ENCODE data around the gene TRMT2A.

Gene TRMT2A

DNA sequence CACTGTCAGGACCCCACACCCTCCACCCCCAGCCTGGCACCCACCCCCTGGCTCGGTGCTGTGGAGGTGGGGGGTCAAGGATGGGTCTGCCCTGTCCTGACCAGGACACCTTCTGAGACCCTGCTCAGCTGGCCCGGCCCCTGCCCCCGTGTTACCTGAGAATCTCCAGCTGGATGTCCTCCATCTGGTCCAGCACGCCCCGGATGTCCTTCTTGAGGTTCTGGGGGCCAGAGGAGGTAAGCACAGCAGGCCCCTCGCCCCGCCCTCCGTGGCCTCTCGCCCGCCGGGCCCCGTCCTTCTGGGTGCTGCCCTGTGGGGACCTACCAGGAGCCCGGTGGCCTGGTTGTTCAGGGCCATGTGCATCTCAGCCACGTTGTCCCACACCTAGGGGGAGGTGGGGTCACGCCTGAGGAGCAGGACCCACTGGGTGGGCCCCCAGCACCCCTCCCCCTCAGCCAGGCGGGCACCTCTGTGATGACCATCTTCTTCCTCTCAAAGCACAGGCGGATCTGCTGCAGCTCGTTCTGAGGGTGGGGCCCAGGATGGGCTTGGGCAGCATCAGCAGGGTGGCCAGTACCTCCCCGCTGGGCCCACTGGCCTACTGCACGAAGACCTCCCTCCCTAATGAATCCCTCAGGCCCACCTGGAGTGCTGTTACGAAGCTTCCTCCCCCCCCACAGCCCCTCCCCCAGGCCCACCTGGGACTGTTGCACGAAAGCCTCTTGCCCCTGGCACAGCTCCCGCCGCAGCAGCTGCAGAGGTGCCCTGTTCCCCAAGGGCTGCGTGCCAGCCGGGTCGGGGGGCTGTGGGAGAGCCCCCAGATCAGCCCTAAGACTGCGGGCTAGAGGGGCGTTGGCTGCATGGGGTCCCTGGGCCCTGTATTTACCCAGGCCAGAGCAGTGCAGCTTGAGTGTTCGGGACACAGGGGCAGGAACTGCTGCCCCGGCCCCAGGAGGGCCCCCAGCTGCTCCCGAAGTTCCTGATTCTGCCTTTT is 32.5 kb upstream of the TRMT2A start:
- no peak overlapping the region for H3K4me3 ChIP-seq (ENCODE audit: low read depth, low read length)

DNA sequence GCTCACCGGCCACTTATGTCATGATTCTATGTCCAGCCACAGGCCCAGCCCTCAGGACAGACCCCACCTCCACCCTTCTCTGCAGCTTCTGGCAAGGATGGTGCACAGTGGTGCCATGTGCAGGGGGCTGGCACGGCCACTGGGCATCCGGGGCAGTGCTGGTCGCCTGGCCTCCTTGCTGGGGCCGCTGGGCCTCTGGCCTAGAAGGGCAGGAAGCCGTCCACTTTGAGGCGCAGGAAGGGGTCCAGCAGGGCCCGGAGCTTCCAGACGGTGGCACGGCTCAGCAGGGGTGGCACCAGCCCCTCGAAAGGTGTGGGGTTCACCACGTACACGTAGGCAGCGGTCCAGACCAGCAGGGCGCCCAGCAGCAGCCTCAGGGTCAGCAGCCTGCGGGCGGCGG is 31.4 kb upstream of the TRMT2A start:
- H3K4me3 ChIP-seq (ENCODE audit: low read depth, low read length) = no peak overlapping the region

DNA sequence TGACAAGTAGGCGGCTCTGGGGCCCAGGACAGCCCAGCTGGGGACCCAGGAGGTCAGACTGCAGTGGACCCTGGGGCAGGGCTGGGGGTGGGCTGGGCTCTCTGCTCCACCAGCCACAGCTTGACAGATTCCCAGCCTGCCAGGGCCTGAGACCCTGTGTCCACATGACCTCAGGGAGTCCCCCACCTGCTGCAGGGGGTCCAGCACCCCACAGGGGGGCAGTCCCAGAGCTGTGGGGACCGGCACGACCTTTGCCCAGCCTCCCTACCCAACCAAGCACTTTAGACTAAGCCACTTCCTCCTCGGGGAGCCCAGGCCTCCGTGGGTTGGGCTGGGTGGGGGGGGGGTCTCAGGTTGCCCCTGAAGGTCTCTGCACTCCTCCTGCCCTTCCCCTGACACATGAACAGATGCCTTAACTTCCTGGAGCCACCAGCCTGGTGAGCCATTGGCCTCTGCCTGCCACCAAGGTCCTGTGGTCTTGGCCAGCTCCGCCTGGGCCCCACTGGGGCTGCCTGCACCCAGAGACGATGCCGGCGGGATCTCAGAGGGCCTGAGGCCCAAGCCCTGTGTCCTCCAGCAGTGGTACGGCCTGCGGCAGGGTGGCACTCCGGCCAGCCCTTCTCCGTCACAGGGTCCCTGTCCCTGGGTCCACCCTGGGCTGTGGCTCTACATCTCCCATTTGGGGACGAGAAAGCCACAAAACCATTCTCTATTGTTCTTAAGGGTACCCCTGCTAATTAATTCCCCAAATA is 30.4 kb upstream of the TRMT2A start:
- H3K4me3 ChIP-seq (ENCODE audit: low read depth, low read length) = no peak overlapping the region

DNA sequence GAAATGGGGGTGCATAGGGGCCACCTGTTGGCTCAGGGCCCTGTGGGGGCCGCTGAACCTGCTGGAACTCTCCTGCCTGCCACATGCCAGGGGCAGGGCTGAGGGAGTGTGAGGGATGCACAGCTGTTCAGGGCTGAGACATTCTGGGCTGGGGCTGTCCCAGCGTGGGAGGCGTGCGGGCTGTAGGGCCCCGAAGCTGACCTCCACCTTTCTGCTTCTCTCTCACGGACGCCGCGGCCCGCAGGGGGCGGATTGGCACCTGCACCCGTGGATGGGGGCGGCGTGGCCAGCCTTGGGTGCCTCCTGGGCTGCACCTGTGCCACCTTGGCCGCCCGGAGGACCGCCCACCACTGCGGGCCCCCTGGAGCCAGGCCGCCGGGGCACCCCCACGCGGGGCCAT is 29.8 kb upstream of the TRMT2A start:
- no peak overlapping the region for H3K4me3 ChIP-seq (ENCODE audit: low read depth, low read length)

DNA sequence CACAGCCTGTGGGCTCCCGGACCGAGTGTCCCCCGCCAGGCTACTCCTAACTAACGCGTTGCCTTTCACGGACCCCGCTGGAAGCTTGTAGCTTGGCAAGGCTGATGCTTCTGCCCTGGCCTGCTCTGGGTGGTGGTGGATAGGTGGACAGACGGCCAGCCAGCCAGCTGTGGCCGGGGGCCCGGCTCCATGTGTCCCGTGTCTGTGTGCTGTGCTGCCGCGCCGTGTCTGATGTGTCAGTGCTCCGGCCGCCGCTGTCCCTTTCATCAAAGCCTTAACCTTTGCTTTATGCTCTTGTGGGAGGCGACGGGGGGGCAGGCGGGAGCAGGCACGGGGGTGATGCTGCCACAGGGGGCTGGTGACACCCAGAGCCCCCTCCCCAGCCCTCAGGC is 28.8 kb upstream of the TRMT2A start:
- no peak overlapping the region for H3K4me3 ChIP-seq (ENCODE audit: low read depth, low read length)

DNA sequence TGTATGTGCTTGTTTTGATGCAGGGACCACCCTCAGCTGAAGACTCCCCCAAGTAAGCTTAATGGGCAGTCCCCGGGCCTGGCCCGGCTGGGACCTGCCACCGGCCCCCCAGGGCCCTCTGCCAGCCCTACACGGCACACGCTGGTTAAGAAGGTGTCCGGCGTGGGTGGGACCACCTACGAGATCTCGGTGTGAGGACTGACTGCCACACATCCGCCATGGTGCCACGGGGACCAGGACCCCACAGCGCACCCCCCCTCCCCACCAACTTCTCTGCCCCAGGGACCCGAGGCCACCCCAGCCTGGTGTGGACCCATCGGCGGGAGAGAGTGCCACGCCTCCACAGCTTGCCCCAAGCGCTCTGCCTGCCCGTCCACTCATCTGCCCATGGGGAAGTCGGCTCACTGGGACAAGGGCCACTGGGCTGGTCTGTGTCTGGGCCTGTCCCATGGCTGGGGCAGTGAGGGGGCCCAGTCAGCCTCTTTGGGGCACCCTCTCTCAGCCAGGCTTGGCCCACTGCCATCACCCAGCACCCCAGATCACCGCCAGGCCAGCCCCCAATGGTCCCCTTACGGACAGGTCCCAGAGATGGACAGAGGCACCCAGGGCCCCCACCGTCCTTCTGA is 28.3 kb upstream of the TRMT2A start:
- no peak overlapping the region for H3K4me3 ChIP-seq (ENCODE audit: low read depth, low read length)

DNA sequence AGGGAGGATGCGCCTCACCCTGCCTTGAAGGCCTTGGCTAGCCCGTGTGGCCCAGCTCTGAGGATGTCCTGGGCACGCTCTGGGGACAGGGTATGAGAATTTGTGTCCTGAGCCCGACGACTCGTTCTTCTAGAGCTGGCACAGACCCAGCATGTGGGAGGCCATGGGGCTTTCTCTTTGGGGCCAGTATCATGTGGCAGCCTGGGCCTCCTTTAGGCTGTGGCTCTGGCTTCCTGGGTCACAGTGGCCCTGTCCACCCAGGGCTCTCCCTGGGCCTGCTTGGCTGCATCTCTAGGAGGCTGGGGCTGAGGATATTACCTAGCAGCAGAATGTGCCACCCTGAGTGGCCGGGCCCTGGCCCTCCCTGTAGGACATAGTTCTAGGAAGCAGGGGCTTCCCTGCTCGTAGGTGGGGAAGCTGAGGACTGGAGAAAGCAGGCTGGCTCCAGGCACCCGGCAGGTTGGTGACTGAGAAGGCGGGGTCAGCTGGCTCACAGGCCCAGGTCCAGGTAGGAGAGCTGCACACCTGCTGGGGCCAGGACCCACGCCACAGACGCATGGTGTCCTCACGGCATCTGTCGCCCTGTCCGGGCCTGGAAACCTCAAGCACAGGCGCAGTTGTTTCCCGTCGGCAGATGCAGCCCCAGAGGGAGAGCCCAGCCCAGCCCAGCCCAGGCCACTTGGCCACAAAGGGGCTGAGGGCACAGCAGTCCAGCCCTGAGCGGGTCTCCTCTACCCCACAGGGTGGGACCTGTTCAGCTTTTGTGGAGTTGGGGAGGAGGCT is 27.0 kb upstream of the TRMT2A start:
- H3K4me3 ChIP-seq (ENCODE audit: low read depth, low read length) = no peak overlapping the region

DNA sequence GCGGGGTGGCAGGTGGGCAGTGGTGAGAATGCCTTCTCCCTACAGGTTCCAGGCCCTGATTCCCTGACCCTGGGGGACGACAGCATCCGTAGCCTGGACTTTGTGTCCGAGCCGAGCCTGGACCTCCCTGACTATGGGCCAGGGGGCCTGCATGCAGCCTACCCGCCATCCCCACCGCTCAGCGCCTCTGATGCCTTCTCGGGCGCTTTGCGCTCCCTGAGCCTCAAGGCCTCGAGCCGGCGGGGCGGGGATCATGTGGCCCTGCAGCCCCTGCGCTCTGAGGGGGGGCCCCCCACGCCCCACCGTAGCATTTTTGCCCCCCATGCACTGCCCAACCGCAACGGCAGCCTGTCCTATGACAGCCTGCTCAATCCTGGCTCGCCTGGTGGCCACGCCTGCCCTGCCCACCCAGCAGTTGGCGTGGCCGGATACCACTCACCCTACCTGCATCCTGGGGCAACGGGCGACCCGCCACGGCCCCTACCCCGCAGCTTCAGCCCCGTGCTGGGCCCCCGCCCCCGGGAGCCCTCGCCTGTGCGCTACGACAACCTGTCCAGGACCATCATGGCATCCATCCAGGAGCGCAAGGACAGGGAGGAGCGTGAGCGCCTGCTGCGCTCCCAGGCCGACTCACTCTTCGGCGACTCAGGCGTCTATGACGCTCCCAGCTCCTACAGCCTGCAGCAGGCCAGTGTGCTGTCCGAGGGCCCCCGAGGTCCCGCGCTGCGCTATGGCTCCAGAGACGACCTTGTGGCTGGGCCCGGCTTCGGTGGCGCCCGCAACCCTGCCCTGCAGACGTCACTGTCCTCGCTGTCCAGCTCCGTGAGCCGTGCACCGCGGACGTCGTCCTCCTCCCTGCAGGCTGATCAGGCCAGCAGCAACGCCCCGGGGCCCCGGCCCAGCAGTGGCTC is 25.9 kb upstream of the TRMT2A start:
- no peak overlapping the region for H3K4me3 ChIP-seq (ENCODE audit: low read depth, low read length)

DNA sequence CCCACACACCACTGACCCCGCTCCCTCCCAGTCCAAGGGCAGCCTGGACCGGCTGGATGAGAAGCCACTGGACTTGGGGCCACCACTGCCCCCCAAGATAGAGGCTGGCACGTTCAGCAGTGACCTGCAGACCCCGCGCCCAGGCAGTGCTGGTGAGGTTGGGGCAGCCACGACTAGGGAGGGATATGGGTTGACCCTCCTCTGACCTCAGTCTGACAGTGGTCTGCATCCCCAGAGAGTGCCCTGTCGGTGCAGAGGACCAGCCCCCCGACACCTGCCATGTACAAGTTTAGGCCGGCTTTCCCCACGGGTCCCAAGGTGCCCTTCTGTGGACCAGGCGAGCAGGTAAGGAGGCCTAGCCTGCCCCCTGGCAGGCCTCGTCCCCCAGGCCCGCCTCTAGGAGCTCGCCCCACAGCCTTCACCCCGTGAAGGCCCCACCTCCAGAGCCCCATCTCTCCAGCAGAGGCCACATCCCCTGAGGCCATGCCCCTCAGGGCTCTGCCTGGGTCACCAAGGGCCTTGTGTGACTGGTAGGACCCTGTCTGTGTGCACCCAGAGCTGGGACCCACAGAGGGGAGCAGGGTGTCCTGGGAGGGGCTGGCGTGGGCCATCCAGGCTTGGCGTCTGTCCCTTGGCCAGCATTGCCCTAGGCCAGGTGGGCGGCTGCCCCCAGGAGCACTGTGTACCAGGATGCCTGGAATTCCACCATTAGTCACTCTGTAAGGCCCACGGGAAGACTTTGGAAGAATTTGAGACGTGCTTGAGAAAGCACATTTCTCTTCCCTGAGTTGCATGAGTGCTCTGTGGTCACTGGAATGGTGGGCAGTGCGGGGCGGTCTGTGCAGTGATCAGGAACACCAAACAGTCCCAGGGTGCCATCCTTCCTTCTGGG is 24.4 kb upstream of the TRMT2A start:
- no peak overlapping the region for H3K4me3 ChIP-seq (ENCODE audit: low read depth, low read length)

DNA sequence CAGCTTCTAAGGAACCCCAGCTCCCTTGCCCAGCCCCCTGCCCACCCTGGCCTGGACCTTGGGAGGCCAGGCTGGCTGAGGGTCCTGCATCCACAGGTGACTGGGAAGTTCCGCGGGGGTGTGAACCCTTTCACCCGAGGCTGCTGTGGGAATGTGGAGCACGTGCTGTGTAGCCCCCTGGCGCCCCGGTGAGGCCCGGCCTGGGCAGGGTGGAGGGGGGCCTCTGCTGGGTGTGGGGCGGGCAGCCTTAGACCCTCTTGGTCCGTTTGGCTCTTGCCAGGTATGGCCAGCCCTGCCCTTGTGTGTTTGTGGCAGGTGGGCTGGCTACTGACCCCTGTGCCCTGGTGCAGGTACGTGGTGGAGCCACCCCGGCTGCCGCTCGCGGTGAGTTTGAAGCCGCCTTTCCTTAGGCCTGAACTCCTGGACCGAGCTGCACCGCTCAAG is 23.5 kb upstream of the TRMT2A start:
- H3K4me3 ChIP-seq (ENCODE audit: low read depth, low read length) = no peak overlapping the region

DNA sequence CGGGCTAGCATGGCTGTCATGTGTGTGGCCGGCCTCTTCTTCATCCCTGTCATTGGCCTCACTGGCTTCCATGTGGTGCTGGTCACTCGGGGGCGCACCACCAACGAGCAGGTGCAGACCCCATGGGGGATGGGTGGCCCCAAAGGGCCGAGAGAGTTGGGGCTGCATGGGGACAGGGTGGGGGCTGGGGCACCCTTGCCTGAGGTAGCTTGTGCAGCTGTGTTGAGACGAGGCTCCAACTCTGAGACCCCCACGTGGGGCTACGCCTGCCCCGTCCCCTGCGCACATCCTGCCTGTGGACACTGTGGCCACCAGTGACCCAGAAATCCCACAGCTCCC is 23.1 kb upstream of the TRMT2A start:
- H3K4me3 ChIP-seq (ENCODE audit: low read depth, low read length) = no peak overlapping the region

DNA sequence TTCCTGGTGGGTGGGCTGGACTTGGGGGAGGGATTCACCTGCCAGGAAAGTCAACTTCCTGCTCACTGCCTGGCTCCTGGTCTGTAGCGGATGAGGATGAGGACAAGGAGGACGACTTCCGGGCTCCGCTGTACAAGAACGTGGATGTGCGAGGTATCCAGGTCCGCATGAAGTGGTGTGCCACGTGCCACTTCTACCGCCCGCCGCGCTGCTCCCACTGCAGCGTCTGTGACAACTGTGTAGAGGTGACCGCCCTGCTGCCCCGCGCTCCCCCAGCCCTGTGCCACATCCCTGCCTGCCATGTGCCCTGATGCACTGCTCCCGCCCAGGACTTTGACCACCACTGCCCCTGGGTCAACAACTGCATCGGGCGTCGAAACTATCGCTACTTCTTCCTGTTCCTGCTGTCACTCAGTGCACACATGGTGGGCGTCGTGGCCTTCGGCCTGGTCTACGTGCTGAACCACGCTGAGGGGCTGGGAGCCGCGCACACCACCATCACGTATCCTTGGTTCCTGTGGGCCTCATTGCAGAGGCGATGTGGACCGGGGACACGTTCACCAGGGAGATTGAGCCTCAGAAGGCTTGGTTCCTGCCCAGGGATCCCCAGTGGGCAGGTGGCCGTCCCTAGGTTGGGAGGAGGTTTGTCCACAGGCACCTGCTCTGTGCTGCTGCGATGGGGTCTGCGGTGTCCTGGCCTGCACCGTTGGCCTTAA is 22.5 kb upstream of the TRMT2A start:
- no peak overlapping the region for H3K4me3 ChIP-seq (ENCODE audit: low read depth, low read length)

DNA sequence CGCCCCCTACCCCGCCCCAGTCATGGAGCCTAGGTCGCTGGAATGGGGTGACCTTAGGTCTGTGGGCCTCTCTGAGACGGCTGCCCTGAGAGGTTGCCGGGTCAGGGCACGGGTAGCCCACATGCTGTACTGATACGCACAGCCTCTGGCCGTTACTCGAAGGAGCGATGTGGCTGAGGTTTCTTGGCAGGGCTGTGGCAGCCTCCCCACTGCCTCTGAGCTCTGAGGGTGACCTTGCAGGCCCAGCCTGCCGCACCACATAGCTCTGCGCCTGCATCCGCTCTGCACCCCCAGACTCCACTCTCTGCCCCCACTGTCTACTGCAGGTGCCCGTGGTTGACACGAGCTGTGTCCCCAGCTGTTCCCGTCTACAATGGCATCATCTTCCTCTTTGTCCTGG is 21.8 kb upstream of the TRMT2A start:
- no peak overlapping the region for H3K4me3 ChIP-seq (ENCODE audit: low read depth, low read length)

DNA sequence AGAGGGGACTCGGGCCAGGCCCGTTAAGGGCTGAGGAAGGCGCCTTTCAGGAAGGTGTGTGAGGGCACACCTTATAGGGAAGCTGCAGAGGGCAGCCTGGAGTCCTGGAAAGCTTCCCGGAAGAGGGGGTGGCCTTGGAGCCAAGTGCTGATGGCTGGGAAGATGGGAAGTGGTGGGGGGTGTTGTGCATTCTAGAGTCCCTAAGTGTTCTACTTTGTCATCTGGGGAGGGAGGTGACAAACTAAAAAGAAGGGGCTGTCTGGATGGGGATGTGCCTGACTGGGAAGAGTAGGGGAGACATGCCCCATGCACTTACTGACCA is 21.4 kb upstream of the TRMT2A start:
- H3K4me3 ChIP-seq (ENCODE audit: low read depth, low read length) = no peak overlapping the region

DNA sequence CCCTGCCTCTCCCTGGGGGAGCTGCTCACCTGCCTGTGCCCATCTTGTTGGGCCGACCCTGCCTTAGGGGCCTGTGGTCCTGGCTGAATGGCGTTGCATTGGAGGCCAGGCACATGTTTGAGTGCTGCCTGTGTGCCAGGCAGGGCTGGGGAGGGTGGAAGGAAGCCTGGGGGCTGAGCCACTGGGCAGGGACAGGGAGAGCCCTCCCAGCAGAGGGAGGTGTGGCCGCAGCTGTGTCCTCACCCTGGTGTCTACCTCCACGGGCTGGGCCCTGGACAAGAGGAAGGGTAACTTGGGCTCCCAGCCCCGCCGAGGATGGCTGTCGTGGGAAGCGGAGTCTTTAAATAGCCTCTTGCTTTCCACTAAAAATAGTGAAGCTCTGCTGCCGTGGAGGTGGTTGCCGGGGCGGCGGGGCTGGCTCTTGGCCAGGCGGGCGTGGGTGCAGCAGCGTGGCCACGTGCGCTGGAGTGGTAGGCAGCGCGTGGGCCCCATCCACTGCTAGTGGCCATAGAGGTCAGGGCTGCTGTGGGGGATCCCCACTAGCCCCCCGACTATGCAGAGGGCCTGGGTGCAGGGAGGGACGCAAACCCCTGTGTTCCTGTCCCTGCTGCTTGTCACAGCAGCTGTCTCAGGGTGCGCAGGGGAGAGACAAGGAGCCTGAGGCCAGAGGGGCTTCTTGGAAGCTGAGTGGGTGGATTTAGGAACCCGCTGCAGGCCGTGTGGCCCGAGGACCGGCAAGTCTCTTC is 20.8 kb upstream of the TRMT2A start:
- no peak overlapping the region for H3K4me3 ChIP-seq (ENCODE audit: low read depth, low read length)

DNA sequence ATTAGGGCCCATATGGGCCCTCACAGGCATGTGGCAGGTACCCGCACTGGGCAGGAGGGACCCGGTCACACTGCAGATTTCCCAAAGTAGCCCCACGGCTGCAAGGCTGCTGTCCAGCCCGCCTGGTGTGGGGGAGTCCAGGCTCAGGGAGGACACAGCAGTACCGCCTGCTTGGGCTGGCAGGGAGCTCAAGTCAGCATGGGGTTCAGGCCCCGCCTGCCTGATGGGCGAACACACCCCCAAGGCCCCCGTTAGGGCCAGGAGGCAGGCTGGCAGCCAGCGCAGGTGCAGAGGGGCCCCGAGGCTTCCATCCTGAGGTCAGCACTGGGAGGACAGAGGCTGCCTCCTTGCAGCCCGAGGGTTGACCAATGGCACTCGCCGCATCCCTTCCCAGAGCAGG is 20.1 kb upstream of the TRMT2A start:
- no peak overlapping the region for H3K4me3 ChIP-seq (ENCODE audit: low read depth, low read length)

DNA sequence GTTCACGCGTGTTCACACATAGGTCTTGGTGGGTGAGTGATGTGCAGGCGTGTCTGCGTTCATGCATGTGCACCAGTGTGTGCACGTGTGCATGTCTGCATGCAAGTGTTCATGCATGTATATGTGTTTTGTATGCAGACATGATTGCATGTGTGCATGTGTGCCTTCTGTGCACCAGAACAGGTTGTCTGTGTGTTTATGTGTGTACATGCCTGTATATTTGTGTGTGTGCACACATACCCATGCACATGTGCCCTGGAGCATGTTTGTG is 19.5 kb upstream of the TRMT2A start:
- no peak overlapping the region for H3K4me3 ChIP-seq (ENCODE audit: low read depth, low read length)

Measured in iPS-11a (cell line).